ENCODE results near the gene CASK. TPM values are rescaled to one million over a fixed set of nuclear protein-coding genes. Genes with fewer than 3 reads are reported as not detected.
A peak's percentile ranks its signal among the peaks of the same experiment; 100 is the strongest.

CASK gene
- total RNA-seq, 1 experiment from 2014 or later = 54.6 TPM

DNA sequence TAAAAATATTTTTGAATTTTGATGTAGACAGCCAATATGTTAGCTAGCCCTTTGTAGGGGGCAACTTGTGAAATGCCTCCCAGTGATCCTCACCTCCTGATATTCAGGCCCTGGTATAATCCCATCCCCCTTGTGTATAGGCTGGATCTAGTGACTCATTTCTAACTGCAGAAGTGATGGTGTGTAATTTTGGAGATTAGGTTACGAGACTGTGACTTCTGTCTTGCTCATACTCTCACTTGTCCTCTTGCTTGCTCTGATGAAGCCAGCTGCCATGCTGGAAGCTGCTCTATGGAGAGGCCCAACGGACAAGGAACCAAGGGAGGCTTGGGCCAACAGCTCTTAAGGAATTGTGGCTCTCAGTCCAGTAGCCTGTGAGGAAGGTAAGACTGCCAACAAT, 137.7 kb downstream of the CASK start (continued):
- TF ChIP-seq, protein P1, sequence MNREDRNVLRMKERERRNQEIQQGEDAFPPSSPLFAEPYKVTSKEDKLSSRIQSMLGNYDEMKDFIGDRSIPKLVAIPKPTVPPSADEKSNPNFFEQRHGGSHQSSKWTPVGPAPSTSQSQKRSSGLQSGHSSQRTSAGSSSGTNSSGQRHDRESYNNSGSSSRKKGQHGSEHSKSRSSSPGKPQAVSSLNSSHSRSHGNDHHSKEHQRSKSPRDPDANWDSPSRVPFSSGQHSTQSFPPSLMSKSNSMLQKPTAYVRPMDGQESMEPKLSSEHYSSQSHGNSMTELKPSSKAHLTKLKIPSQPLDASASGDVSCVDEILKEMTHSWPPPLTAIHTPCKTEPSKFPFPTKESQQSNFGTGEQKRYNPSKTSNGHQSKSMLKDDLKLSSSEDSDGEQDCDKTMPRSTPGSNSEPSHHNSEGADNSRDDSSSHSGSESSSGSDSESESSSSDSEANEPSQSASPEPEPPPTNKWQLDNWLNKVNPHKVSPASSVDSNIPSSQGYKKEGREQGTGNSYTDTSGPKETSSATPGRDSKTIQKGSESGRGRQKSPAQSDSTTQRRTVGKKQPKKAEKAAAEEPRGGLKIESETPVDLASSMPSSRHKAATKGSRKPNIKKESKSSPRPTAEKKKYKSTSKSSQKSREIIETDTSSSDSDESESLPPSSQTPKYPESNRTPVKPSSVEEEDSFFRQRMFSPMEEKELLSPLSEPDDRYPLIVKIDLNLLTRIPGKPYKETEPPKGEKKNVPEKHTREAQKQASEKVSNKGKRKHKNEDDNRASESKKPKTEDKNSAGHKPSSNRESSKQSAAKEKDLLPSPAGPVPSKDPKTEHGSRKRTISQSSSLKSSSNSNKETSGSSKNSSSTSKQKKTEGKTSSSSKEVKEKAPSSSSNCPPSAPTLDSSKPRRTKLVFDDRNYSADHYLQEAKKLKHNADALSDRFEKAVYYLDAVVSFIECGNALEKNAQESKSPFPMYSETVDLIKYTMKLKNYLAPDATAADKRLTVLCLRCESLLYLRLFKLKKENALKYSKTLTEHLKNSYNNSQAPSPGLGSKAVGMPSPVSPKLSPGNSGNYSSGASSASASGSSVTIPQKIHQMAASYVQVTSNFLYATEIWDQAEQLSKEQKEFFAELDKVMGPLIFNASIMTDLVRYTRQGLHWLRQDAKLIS (CRISPR knock-in tag; IDR thresholded peaks at IDR 0.05; ENCODE audit: borderline replicate concordance) = no peak
- no peak for TF ChIP-seq ZNF263 (CRISPR knock-in tag; IDR thresholded peaks at IDR 0.05; ENCODE audit: low read depth)
- TF ChIP-seq, protein P2, sequence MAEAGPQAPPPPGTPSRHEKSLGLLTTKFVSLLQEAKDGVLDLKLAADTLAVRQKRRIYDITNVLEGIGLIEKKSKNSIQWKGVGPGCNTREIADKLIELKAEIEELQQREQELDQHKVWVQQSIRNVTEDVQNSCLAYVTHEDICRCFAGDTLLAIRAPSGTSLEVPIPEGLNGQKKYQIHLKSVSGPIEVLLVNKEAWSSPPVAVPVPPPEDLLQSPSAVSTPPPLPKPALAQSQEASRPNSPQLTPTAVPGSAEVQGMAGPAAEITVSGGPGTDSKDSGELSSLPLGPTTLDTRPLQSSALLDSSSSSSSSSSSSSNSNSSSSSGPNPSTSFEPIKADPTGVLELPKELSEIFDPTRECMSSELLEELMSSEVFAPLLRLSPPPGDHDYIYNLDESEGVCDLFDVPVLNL (CRISPR knock-in tag; IDR thresholded peaks at IDR 0.05; ENCODE audit: borderline replicate concordance, low read depth) = no peak

GRCh38 chrX:41781500-41781899, 141.9 kb downstream of the CASK start:
- H3K4me3 Mint-ChIP-seq = no peak overlapping the region
- no peaks in the 10 kb centered on the region for H3K4me1 Mint-ChIP-seq
- no peaks in the 10 kb centered on the region for H3K27me3 Mint-ChIP-seq (ENCODE audit: low read depth)
- peaks cover 4% of the 10 kb centered on the region for H3K9me3 Mint-ChIP-seq
- peaks cover 14% of the 10 kb centered on the region for H3K36me3 Mint-ChIP-seq
- ChIA-PET CTCF (interaction anchor here (0.5 to 1.4 kb wide), 10 partner anchors 11 to 750 kb away, joined by 3 to 7 read pairs (median 4); no protein-coding TSS in a partner anchor), POLR2A (no interaction called here)
- TF ChIP-seq, protein P3, sequence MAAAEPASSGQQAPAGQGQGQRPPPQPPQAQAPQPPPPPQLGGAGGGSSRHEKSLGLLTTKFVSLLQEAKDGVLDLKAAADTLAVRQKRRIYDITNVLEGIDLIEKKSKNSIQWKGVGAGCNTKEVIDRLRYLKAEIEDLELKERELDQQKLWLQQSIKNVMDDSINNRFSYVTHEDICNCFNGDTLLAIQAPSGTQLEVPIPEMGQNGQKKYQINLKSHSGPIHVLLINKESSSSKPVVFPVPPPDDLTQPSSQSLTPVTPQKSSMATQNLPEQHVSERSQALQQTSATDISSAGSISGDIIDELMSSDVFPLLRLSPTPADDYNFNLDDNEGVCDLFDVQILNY (CRISPR knock-in tag; IDR thresholded peaks at IDR 0.05) = no peak
- TF ChIP-seq ZNF263 (CRISPR knock-in tag; IDR thresholded peaks at IDR 0.05; ENCODE audit: low read depth) = no peak
- H3K27ac Mint-ChIP-seq = no peak overlapping the region
- DNase-seq (ENCODE audit: low spot score) (no peak), ATAC-seq (no peak; the same call in 1 of the 2 replicates)

DNA sequence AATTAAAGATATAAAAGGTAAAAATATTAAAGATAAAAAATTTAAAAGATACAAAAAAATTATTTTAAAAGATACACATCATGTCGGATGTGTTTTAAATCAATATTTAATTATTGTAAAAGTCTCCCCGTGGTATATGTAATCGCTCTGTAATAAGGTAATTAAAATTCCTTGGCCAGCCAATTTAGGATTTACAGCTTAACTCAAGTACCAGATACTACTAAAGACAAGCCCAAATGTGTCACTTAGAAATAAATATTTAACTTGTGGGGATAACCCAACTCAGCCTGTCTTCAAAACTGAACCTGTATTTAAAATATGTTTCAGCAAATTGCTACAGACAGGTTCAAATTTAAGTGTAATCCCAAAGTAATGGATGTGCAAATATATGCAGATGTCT, 143.4 kb downstream of the CASK start:
- CTCF ChIA-PET = no interaction called here
- POLR2A ChIA-PET = no interaction called here
- DNase-seq (ENCODE audit: low spot score) (no peak), ATAC-seq (no peak)
- Mint-ChIP-seq H3K27me3 (ENCODE audit: low read depth) (no peaks in the 10 kb centered on the region), H3K4me3 (no peak overlapping the region), H3K9me3 (peaks cover 8% of the 10 kb centered on the region), H3K27ac (no peak overlapping the region), H3K36me3 (peaks cover 10% of the 10 kb centered on the region), H3K4me1 (no peaks in the 10 kb centered on the region)
- TF ChIP-seq SMAD4 (CRISPR knock-in tag; IDR thresholded peaks at IDR 0.05) (no peak), ELF4 (CRISPR knock-in tag; IDR thresholded peaks at IDR 0.05; ENCODE audit: low read depth) (no peak), AR (CRISPR knock-in tag; IDR thresholded peaks at IDR 0.05) (no peak), HMGA2 (CRISPR knock-in tag; IDR thresholded peaks at IDR 0.05) (peak; percentile 29; the same call in 1 of the 2 replicates), ZNF317 (CRISPR knock-in tag; IDR thresholded peaks at IDR 0.05; ENCODE audit: borderline replicate concordance, low read depth) (no peak)

GRCh38 chrX:41779030-41779564, 144.3 kb downstream of the CASK start:
- CTCF ChIA-PET = no interaction called here
- Mint-ChIP-seq H3K4me1 (no peaks in the 10 kb centered on the region), H3K27me3 (ENCODE audit: low read depth) (no peaks in the 10 kb centered on the region), H3K27ac (no peak overlapping the region), H3K9me3 (peaks cover 8% of the 10 kb centered on the region), H3K4me3 (no peak overlapping the region), H3K36me3 (peaks cover 7% of the 10 kb centered on the region)
- POLR2A ChIA-PET = no interaction called here
- ATAC-seq (no peak), DNase-seq (ENCODE audit: low spot score) (no peak)
- TF ChIP-seq IRF2 (CRISPR knock-in tag; IDR thresholded peaks at IDR 0.05; ENCODE audit: borderline replicate concordance, low read depth) = no peak
- TF ChIP-seq NFE2L1 (CRISPR knock-in tag; IDR thresholded peaks at IDR 0.05) = no peak
- TF ChIP-seq SP1 (CRISPR knock-in tag; conservative IDR thresholded peaks at IDR 0.05) = no peak
- no peak for TF ChIP-seq JUN (CRISPR knock-in tag; IDR thresholded peaks at IDR 0.05)
- TF ChIP-seq, protein P4, sequence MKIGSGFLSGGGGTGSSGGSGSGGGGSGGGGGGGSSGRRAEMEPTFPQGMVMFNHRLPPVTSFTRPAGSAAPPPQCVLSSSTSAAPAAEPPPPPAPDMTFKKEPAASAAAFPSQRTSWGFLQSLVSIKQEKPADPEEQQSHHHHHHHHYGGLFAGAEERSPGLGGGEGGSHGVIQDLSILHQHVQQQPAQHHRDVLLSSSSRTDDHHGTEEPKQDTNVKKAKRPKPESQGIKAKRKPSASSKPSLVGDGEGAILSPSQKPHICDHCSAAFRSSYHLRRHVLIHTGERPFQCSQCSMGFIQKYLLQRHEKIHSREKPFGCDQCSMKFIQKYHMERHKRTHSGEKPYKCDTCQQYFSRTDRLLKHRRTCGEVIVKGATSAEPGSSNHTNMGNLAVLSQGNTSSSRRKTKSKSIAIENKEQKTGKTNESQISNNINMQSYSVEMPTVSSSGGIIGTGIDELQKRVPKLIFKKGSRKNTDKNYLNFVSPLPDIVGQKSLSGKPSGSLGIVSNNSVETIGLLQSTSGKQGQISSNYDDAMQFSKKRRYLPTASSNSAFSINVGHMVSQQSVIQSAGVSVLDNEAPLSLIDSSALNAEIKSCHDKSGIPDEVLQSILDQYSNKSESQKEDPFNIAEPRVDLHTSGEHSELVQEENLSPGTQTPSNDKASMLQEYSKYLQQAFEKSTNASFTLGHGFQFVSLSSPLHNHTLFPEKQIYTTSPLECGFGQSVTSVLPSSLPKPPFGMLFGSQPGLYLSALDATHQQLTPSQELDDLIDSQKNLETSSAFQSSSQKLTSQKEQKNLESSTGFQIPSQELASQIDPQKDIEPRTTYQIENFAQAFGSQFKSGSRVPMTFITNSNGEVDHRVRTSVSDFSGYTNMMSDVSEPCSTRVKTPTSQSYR (CRISPR knock-in tag; IDR thresholded peaks at IDR 0.05) = no peak
- no peak for TF ChIP-seq JAZF1 (CRISPR knock-in tag; IDR thresholded peaks at IDR 0.05)
- TF ChIP-seq ERG (CRISPR knock-in tag; IDR thresholded peaks at IDR 0.05) = no peak

Data from WTC11 (cell line).